Esophagus squamous epithelium (tissue), 4 donors: ENCODE data around the gene COL23A1.

ENCODE experiments used
- CTCF ChIP-seq, 6 experiments: fragments of 450-650 bp in 4 of 6; fragments of 200-600 bp in 2 of 6; sonication (generic) in 2 of 6; IDR thresholded peaks; one replicate each; pipeline ENCODE4 v1.5.1; 2016 to 2019; ENCODE audit warnings: antibody characterized with exemption in 6 of 6, mild to moderate bottlenecking in 4 of 6, moderate library complexity in 4 of 6
- POLR2A ChIP-seq, 4 donors: fragments of 450-650 bp; IDR thresholded peaks; one replicate each; pipeline ENCODE4 v1.6.1; 2017; ENCODE audit warnings: antibody characterized with exemption in 4 of 4, mild to moderate bottlenecking in 4 of 4, moderate library complexity in 3 of 4

- TF ChIP-seq CTCF (IDR thresholded peaks at IDR 0.05) (no peak), POLR2A (IDR thresholded peaks at IDR 0.05) (no peak)
Measured at GRCh38 chr5:178423901-178424809, 166.0 kb downstream of the COL23A1 start.
